Medulla oblongata (tissue), 1 donor: Measurements from ENCODE around the gene BHMT.

Source experiments
- DNase-seq: peaks from one replicate; pipeline ENCODE4 v3.0.0-alpha.2; 2015; ENCODE audit errors: extremely low spot score

The BHMT gene, protein sequence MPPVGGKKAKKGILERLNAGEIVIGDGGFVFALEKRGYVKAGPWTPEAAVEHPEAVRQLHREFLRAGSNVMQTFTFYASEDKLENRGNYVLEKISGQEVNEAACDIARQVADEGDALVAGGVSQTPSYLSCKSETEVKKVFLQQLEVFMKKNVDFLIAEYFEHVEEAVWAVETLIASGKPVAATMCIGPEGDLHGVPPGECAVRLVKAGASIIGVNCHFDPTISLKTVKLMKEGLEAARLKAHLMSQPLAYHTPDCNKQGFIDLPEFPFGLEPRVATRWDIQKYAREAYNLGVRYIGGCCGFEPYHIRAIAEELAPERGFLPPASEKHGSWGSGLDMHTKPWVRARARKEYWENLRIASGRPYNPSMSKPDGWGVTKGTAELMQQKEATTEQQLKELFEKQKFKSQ

DNA sequence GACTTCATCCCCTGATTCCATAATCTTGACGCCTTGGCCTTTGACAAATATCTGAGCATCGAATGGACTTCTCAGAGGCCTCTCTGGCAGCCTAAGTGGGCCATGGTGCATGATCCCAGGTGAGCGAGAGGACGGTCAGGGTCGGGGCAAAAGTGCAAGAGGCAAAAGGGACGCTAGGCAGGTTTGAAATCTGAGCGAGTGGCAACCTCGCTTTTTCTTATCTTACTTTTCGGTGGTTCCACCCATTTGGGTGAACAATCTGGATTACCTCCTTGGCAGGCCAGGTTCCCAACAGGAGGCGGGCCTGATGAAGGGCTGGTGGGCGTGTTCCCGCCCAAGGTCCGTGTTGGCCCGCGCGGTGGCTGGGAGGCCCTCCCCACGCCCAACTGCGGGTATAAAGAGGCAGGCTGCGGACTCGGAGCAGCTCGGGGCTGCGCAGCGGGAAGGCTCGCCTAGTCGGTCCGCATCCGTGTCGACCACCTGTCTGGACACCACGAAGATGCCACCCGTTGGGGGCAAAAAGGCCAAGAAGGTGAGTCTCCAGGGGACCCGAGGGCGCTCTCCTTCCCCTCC lies at the start of gene BHMT:
BHMT (plus strand) TSS at position 423 of the 573 bp plus-strand sequence; CDS start at position 500, 77 bp downstream.
- DNase-seq, result no peak

DNA sequence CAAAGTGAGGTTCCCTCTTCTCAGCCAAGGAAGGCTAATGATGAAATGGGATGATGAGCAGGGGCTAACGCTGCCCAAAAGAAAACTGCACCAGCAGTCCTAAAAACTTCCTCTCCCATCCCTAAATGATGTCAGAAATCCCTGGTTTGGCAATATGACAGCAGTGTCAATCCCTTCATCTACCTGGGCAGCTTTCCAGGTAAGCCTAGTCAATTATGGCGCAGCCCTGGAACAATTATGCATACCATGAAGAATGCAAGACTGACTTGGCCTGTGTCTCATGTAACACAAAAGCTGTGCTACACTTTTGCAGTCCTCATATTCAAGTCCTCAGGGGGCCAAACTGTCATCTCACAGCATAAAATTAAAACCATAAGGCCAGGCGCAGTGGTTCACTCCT lies 49.2 kb upstream of the BHMT start:
- no peak for DNase-seq

DNA sequence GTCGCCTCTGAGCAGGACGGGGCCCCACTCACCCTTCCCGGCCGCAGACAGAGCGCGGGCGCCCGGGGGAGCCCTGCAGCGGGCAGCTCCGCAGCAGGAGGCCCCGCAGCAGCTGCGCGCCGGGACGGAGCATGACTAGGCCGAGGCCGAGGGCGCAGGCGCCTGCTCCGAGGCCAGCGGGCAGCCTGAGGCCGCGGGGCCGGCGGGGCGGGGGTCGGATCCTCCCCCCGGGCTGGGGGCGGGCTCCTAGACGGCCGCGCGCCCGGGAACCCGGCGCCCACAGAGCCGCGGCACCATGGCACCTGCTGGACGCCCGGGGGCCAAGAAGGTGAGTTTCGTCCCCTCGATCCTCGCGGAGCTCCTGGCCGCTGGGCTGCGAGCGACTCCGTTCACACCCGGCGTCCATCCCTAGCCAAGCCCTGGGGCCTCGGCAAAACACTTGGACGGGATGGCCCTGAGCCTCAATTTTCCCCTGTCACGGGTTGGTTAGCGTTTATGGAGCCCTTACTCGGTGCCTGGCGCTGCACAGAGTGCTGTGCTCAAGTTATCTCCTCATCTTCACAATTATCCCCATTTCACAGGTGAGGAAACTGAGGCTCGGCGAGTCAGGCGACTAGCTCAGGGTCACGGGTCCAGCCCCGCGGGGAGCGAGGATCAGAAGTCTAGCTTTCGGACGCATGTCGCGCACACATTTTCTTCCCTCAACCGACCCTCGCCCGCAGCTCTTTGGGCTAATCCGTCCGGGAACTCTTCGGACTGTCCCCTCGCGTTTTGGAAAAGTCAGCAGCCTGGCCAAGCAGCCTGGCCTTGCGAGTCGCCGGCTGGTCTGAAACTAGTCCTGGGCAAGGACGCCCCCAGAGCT lies 41.9 kb upstream of the BHMT start, which contains the start of the genes BHMT2 and DMGDH:
BHMT2 (plus strand) TSS at position 280 of the 862 bp plus-strand sequence; CDS start at position 296, 16 bp downstream.
DMGDH (minus strand) TSS at position 187 of the 862 bp plus-strand sequence; CDS start at position 133, 54 bp downstream.
- DNase-seq, result no peak

DNA sequence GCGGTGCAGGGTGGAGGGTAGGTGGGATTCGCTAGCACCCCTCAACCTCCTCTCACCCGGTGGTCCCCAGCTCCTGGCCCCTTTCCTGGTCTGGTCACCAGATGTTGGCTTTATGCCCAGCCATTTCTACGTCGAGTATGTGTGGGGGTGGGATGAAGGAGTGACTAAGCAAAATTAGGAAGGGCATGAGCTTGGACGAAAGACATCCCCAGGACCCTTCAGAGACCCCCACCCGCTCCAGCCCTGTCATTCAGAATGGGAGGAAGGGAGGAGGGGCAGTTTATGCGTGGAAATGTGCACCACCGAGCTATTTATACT lies 41.3 kb upstream of the BHMT start:
- no peak for DNase-seq

DNA sequence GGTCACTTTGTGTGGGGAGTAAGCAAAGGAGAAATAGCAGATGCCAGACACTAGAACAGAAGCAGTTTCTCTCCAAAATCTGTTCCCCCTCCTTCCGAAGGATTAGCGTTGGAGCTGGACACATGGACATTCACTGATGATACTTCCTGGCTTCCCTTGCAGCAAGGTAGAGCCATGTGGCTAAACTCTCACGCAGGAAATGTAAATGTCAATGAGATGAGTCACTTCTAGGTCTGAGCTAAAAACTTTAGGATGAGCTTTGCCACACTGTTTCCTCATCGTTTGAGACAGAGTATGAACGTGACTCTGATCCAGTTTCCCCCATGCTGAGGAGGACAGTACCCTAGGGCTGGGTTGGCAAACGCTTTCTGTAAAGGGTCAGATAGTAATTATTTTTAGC lies 37.0 kb upstream of the BHMT start:
- no peak for DNase-seq

DNA sequence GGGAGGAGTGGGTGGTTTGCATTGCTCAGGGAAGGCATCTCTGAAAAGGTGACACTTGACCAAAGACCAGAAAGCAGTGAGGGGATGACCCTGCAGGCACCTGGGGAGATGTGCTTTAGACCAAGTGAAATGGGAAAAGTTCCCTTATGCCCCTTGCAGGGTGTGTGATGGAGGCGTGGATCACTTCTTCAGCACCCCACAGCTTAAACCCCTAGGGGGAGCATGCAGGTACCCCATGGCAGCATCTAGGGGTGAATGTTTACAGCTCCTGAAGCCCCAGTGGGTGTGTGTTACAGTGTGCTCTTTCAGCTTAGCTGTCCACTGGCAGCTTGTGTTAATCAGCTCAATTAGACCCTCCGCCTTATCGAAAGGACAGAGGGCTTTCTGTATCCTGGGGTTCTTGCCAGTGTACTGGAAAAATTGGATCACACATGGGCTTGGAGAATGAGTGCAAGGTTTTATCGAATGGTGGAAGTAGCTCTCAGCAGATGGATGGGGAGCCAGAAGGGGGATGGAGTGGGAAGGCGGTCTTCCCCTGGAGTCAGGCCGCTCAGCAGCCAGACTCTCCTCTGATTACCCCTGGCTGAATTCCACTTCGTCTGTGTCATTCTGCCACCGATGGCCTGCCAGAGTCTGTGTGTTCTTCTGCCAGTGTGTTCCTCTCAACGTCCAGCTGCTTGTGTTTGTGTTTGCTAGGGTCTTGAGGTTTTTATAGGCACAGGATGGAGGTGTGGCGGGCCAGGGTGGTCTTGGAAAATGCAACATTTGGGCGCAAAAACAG lies 35.8 kb upstream of the BHMT start:
- no peak for DNase-seq

DNA sequence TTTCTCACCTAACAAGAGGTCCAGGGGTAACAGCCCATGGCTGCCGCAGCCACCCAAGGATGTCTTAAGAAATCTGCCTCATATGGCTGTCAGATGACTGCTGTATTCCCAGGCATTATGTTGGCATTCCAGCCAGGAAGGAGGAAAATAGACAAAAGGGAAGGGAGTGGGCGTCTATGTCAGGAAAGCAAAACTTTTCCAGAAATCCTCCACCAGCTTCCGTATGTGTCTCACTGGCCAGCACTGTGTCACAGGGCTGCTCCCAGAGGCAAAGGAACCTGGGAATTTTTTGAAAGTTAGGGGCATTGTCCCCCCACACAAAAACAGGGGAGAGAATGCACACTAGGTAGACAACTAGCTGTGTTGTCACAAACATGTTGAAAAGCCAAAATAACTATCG lies 34.8 kb upstream of the BHMT start:
- DNase-seq, result no peak

DNA sequence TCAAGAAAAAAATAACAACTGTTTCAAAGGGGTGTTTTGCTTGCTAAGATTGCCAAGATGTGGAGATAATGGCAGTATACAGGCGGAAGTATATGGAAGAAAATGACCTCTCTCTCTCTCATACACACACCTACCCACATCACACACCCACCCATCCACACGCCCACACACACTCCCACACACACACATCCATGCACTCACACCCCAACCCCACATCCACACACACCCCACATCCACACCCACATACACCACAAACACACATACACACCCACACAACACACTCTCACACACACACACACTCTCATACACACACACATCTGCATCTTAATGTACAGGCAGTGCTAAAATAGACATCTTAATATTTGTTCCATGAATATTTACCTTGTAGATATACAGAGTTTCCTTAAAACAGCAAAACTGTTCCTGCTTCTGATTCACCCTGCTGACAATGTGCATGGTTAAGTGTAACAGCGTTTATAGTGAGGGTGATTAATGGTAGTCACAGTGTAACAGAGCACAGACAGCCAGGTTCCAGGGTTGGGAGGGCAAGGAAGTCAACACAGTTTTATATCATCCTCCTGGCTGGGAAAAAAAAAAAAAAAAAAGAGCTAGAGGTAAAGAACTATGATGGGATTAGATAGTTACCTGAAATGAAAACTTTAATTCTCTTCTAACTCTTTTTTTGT lies 33.8 kb upstream of the BHMT start:
- DNase-seq, result no peak

DNA sequence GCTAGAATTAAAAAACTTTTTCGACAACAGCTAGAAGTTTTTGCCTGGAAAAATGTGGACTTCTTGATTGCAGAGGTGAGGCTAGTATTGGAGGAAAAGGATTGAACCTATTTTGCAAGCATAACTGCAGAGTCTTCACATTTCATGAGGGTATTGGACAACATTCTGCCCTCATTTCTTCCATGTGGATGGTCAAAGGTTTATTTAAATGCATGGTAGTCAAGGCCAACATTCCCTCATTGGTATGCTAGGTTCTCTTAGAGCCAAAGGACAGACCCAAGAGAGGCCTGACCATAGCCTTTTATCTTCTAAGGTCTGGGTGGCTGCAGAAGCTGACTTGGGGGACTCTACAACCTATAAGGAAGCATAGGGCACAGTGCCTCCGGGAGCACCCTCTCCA lies 30.8 kb upstream of the BHMT start:
- DNase-seq, result no peak

DNA sequence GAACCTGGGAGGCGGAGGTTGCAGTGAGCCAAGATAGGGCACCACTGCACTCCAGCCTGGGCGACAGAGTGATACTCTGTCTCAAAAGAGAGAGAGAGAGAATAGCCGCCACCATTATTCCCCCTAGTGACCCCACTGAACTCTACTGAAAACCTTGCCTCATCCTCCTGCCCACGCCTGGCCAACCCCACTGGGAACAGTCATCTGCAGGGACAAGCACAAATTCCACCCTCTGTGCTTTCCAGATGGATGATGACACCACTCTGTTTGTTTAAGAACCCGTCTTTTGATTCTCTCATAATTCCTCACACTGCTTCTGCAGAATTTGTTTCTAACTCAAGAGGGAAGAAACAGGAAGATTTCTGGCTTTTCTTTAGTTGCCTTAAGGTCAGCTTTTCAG lies 29.8 kb upstream of the BHMT start:
- DNase-seq, result no peak

DNA sequence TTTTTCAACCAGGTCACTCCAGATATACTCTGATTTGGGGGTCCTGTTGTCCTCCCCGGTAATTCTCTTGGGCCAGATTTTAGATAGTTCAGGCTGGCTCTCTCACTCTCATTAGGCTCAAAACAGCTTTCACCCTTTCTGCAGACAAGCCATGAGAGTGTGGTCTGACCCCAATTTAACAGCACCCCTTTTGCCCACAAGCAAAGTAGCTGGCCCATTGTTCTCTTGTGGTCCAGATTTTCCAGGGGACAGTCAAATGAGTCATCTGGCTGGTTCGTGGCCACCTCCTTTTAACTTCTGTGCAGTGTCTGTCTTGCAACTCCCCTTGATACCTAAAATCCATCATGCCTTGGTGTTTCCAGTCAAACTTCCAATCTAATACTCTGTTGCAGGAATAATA lies 25.5 kb upstream of the BHMT start:
- no peak for DNase-seq

DNA sequence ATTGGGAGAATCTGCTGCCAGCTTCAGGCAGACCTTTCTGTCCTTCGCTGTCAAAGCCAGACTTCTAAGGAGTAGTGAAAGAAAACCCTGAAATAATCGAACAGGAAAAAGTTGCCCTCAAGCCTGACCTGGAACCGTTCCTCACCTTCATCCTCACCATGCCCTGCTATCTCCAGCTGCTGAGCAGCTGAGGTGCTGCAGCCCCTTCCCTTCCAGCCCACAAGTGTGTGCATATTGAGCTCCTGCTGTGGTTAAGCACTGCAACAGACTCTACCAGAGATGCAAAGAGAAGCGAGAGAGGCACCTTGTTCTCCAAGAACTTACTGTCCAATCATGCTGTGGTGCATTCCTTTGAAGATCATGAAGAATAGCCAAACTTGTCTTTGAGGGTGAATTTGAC lies 23.1 kb upstream of the BHMT start:
- DNase-seq, result no peak

DNA sequence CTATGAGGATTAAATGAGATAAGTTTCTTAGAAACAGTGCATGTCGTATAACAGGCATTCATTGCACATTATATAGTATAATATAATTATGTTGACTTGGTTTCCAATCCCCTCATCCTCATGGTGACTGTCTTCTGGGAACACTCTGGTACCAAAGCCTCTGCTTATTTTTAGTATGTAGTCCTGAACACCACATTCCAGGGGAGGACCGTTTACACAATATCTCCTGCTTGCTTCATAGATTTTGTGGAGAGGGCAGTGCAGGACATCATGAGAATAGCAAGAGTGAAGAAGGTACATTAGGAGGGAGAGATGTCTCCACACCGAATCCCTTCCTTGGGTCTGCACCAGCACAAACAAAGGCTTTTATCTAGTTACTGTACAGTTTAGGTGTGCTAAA lies 20.5 kb upstream of the BHMT start:
- DNase-seq, result no peak

DNA sequence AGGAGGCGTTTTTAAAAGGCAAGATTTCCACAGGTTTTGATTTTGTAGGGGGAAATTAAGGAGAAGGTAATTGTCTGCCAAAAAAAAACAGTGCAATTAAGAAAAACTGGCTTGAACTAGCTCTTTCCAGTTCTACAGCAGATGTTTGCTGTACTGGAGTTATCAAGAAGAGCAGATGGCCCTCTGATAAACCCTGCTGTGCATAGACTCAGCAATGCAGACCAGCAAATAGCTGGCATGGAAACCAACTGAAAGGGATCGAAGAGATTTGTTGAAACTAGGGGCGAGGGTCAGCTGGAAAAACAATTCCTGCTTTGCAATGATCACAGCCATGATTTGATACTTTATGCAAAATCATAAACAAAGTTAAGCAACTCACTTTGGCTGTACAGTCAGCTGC lies 17.8 kb upstream of the BHMT start:
- DNase-seq, result no peak

DNA sequence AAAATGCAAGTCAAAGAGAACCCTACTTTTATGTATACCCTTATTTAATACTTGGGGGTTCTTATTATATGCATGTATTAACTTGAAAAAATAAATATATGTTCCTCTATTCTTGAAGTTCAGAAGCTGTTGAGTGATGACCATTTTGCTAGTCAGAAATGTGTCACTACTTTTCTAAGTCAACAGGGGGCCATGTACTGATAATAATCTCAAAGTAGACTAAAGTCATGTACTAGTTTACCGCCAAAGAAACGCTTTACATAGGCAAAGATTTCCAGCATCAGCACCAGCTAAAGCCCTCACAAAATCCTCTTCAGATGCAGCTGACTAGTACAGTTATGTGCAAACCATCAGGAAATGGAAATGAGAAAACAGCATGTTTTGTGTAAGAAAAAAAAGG lies 5.7 kb upstream of the BHMT start:
- no peak for DNase-seq

DNA sequence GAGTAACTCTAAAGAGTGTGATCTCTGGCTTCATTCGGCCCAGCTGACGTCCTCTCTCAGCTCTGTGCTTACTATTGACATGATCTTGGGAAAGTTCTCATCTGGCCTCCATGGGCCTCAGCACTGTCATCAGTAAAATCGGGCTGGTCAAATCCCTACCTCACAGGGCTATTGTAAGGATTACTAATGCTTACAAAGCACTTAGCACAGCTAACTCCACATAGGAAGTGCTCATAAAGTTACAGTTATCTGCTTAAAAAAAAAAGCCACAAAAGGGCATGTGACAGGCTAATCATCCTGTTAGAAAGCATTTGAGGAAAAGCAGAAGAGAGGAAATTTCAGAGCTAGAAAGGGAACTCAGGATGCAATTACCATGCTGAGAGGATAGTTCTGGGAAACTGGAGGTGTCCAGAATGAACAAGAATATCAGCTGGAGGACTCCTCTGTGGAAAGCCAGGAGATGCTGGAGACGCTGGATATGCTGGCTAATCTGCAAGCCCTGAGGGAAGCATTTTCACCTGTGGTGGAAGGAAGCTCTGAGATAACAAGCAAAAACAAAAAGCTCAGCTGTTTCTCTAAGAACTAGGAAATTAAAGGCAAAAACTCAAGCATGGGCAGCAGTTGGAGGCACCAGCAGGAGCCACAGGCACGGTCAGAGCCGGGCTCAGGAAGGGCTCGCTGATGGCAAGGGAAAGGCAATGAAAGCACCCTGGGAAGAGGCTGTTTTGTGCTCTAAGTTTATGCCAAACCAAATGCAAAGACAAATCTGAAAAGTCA lies 4.4 kb upstream of the BHMT start:
- peak; percentile 14 for DNase-seq

DNA sequence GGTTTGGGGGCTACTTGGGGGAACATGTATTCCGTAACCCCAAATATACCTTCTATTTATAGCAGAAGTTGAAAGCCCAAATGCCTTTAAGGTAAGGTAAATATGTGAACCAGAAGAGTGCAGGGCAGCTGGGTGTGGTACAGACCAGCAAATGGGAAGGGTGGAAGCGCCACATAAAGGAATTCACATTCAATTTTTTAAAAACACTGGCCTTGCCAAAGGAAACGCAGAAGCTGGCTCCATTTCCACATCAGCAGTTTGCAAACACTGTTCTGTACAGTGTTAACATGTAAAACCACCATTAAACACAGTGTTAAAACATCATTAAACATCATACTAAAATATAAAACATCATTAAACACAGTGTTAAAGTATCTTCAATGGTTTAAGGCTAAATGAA lies 3.5 kb upstream of the BHMT start:
- DNase-seq, result no peak

DNA sequence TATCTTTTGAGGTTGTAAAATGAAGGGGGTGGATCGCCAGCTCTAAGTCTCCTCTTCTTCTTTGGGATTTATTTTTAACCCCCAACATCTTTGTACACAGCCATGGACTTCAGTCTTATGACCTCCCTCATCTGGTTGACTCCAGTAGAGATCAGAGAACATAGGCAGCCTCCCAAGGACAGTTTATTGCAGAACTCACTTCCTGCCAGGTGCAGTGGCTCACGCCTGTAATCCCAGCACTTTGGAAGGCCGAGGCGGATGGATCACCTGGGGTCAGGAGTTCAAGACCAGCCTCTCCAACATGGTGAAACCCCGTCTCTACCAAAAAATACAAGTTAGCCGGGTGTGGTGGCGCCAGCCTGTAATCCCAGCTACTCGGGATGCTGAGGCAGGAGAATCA lies 2.8 kb upstream of the BHMT start:
- DNase-seq, result no peak

DNA sequence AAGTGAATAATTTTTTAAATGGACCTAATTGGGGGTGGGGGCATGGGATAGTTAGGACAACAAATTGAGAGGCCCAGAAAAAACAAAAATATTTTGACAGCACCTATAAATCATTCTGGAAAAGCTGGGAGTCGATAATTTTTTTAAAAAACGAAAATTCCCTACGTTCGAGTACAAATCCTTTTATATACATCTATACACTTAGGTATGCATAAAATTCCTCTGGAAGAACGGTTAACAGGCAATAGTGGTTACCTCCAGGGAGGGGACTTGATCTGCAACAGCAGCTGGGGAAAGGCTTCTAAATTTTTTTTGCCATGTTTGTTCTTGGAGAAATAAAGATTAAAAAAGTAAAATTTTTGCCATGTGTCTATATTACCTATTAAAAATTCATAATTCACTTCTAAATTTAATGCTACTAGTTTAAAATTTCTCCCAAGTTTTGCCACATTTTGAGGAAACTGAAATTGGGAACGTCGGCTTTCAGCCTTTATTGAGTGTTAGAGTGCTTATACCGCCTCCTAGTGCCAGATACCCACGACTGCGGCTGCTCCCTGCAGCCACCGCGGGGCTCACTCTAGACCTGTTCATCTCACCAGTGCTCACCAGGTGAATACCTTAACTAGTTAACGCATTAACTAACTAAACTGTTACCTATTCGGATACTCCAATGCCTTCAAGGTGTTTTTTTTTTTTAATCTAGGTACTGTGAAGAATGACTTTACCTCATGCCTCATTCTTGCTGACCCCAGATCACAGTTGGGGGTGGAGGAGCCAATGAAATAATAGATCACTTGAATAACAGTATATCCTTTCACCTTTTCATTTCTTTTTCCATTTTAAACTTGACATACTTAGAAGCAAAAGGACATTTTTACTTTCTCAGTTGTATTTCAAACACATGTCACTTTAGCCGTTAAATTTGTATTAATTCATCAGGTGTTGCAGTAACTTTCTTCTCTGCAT lies 1.8 kb upstream of the BHMT start:
- DNase-seq, result no peak
